ENCODE measurements around the gene WWC2.

WWC2 gene

GRCh38 chr4:183360161-183360919 is 261.3 kb downstream of the WWC2 start:
- peak; percentile 37 for DNase-seq

GRCh38 chr4:183362036-183362435 is 263.0 kb downstream of the WWC2 start:
- DNase-seq = no peak

DNA sequence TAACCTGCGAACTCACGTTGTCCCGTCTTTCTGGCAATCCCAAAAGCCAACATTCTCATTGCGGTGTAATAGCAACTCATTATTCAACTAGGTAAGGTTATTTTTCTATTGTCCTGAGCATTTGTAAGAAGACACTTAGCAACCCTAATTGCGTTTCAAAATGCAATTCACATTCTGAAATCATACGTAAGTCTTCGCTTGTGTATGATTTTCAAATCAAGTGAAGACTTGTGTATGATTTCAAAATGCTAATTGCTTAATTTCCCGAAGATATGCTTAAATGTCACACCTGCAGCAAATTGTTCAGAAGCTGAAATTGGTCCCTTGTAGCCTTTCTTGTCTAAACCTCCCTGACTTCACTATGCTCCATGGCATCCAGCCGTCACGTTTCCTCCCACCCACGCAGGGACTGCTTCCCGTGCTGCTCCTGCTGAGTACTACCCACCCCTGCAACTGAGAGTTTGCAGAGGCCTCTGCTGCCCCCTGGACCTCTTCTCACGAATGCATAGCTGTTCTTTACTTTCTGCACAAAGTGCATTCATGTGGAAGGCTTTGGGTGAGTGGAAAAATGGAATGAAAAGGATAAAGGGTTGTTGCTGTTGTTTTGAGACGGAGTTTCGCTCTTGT is 264.0 kb downstream of the WWC2 start:
- DNase-seq = no peak

GRCh38 chr4:183364025-183364424 is 265.0 kb downstream of the WWC2 start:
- DNase-seq = no peak

DNA sequence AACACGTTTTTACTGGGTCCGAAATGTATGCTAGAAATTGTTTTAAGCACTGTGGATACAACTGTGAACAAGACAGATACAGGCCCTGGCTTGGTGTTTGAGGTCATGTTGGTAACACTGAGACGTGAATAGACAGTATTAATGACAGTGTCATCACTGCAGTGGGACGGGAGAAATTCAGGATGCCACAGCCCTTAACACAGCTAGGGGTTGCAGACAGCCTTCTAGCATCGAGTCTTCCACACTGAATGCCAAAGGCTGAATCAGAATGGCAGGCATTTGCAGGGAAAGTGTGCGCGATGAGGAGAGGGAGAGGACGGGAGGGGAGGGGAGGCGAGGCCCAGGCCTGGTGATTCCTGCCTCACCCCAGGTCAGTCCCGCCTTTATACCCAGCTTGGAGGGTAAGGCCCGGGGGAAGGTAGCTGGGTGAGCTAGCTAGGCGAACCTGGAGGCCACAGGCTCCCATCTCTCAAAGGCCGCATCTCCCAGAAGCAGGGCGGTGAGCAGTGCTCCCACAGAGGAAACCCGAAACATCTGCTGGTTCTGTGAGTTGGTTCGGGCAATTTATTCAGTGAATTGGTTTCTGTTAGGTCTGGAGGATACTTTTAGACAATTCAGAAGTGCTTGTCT is 267.3 kb downstream of the WWC2 start:
- DNase-seq = no peak

- DNase-seq = no peak
These were observed 270.0 kb downstream of the WWC2 start for GRCh38 chr4:183369073-183369472.
